ENCODE measurements around the gene MINDY3.
"Not testable (repeated sequence)": the region's sequence is repeated elsewhere in the genome, so short reads cannot be mapped to it uniquely, and the experiment has no call there.

MINDY3 gene

DNA sequence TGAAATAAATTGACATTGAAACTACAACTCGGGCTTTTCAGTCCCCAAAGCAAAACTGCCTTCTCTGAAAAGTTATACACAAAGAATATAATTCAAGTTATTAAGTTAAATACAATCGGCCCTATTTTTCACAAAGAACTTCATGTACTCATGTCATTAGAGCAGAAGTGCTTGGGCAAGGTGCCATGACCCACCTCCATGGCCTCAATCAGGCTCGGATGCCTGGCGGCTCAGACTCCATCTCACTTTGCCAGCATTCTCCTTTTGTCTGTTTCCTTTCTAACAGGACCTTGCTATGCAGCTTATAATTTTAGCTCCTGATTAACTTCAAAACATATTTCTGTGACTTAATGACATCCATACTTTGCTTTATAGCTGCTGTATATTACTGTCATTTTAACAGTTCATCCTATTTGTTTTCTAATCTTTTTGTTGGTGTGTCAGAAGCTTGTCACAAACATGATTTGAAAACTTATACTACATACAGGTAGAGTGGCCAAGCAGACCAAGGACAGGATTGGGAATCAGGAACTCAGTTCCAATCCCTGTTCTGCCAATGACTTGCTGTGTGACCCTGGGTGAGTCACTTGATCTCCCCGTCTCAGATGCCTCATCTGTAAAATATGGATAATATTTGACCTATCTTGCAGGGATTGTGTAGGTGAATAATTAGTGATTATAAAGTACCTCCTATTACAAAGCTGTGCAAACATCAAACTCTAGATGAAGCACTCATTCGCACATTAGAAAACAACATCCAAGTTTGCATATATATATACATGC is 79.8 kb downstream of the MINDY3 start:
- H3K4me1 ChIP-seq (ENCODE audit: insufficient read depth, low read length): no peaks in the 10 kb centered on the region
- peaks cover 28% of the 10 kb centered on the region for H3K36me3 ChIP-seq (ENCODE audit: insufficient read depth, low read length)
- no peak overlapping the region for H3K4me3 ChIP-seq (ENCODE audit: low read length)
- no peaks in the 10 kb centered on the region for H3K27me3 ChIP-seq (ENCODE audit: insufficient read depth, low read length)
- H3K9me3 ChIP-seq (ENCODE audit: low read length): no peaks in the 10 kb centered on the region
- no peak overlapping the region for H2AFZ ChIP-seq (ENCODE audit: low read depth, low read length)

DNA sequence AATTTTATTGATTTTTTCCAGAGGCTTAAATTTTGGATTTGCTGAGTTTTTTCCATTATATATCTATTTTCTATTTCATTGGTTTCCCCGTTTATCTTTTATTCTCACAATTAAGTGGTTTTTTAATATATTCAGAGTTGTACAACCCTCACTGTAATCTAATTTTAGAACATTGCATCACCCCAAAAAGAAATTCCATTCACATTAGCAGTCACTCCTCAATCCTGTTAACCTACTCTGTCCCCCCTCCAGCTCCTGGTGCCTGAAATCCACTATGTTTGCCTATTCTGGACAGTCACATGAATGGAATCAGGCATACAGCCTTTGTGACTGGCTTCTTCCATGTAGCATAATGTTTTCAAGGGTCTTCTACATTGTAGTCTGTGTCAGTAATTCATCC is 84.8 kb downstream of the MINDY3 start:
- Histone ChIP-seq H3K4me3 (ENCODE audit: low read length) (no peak overlapping the region), H3K36me3 (ENCODE audit: insufficient read depth, low read length) (peaks cover 16% of the 10 kb centered on the region), H2AFZ (ENCODE audit: low read depth, low read length) (no peak overlapping the region), H3K4me1 (ENCODE audit: insufficient read depth, low read length) (no peaks in the 10 kb centered on the region), H3K27me3 (ENCODE audit: insufficient read depth, low read length) (no peaks in the 10 kb centered on the region), H3K9me3 (ENCODE audit: low read length) (no peaks in the 10 kb centered on the region)

DNA sequence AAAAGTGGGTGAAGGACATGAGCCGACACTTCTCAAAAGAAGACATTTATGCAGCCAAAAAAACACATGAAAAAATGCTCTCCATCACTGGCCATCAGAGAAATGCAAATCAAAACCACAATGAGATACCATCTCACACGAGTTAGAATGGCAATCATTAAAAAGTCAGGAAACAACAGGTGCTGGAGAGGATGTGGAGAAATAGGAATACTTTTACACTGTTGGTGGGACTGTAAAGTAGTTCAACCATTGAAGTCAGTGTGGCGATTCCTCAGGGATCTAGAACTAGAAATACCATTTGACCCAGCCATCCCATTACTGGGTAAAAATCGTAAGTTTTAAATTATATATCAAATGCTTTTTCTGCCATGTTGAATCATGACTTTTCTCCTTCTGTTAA is 85.8 kb downstream of the MINDY3 start:
- peaks cover 13% of the 10 kb centered on the region for H3K36me3 ChIP-seq (ENCODE audit: insufficient read depth, low read length)
- not testable (repeated sequence) for H3K9me3 ChIP-seq (ENCODE audit: low read length); H3K4me3 ChIP-seq (ENCODE audit: low read length); H3K27me3 ChIP-seq (ENCODE audit: insufficient read depth, low read length); H3K4me1 ChIP-seq (ENCODE audit: insufficient read depth, low read length); H2AFZ ChIP-seq (ENCODE audit: low read depth, low read length)

DNA sequence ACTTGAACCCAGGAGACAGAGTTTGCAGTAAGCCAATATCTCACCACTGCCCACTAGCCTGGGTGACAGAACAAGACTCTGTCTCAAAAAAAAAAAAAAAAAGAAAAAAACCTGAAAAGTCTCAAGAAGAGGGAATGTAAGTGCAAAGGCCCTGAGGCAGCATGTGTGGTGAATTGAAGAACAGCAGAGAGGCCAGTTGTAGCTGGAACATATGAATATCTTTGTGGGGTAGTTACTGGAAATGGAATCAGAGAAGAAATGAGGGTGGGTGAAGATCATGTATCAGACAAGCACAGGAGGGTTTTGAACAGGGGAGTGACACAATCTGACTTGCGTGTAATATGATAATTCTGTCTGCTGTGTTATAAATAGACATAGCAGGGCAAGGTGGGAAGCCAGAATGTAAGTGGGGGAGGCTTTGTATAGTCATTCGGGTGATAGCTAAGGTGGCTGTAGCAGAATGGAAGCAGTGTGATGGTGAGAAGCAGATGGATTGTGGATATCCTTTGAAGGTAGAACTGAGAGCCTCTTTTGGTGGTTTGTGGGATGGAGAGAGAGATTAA is 95.3 kb downstream of the MINDY3 start:
- no peaks in the 10 kb centered on the region for H3K27me3 ChIP-seq (ENCODE audit: insufficient read depth, low read length)
- no peaks in the 10 kb centered on the region for H3K4me1 ChIP-seq (ENCODE audit: insufficient read depth, low read length)
- H3K36me3 ChIP-seq (ENCODE audit: insufficient read depth, low read length): no peaks in the 10 kb centered on the region
- H2AFZ ChIP-seq (ENCODE audit: low read depth, low read length): no peak overlapping the region
- no peak overlapping the region for H3K4me3 ChIP-seq (ENCODE audit: low read length)
- H3K9me3 ChIP-seq (ENCODE audit: low read length): no peaks in the 10 kb centered on the region

DNA sequence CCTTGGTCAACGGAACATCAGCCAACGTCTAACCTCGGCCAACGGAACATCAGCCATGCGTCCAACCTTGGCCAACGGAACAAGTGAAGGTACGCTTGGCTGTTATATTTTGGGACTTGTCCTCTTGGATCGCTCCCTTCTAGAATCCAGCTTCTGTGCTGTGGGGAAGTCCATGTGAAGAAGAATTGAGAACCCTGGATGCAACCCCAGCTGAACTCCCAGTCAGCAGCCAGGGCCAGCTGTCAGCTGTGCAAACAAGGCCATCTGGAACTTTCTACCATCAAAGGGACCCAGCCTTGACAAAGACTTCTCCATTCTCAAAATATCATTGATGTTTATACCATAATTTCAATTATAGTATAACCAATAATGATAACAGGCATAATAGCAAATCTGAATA is 97.3 kb downstream of the MINDY3 start:
- no peak overlapping the region for H2AFZ ChIP-seq (ENCODE audit: low read depth, low read length)
- H3K36me3 ChIP-seq (ENCODE audit: insufficient read depth, low read length): no peaks in the 10 kb centered on the region
- no peaks in the 10 kb centered on the region for H3K4me1 ChIP-seq (ENCODE audit: insufficient read depth, low read length)
- H3K4me3 ChIP-seq (ENCODE audit: low read length): no peak overlapping the region
- no peaks in the 10 kb centered on the region for H3K27me3 ChIP-seq (ENCODE audit: insufficient read depth, low read length)
- H3K9me3 ChIP-seq (ENCODE audit: low read length): no peaks in the 10 kb centered on the region

DNA sequence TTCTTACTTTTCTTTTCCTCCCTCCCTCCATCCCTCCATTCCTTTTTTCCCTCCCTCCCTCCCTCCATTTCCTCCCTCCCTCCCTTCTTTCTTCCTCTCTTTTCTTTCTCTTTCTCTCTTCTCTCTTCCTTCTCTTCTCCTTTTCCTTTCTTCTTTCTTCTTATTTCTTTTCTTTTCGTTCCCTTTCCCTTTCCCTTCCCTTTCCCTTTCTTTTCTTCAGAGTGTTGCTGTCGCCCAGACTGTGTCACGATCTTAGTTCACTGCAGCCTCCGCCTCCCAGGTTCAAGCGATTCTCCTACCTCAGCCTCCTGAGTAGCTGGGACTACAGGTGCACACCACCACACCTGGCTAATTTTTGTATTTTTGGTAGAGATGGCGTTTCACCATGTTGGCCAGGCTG is 98.1 kb downstream of the MINDY3 start:
- not testable (repeated sequence) for H2AFZ ChIP-seq (ENCODE audit: low read depth, low read length)

DNA sequence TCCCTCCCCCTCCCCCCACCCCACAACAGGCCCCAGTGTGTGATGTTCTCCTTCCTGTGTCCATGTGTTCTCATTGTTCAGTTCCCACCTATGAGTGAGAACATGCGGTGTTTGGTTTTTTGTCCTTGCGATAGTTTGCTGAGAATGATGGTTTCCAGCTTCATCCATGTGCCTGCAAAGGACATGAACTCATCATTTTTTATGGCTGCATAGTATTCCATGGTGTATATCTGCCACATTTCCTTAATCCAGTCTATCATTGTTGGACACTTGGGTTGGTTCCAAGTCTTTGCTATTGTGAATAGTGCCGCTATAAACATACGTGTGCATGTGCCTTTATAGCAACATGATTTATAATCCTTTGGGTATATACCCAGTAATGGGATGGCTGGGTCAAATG is 99.1 kb downstream of the MINDY3 start:
- H3K36me3 ChIP-seq (ENCODE audit: insufficient read depth, low read length); H3K9me3 ChIP-seq (ENCODE audit: low read length); H3K27me3 ChIP-seq (ENCODE audit: insufficient read depth, low read length); H3K4me3 ChIP-seq (ENCODE audit: low read length); H2AFZ ChIP-seq (ENCODE audit: low read depth, low read length); H3K4me1 ChIP-seq (ENCODE audit: insufficient read depth, low read length): not testable (repeated sequence)

More for the DNA sequence above, 98.1 kb downstream of the MINDY3 start:
- H3K4me3 ChIP-seq (ENCODE audit: low read length); H3K4me1 ChIP-seq (ENCODE audit: insufficient read depth, low read length); H3K9me3 ChIP-seq (ENCODE audit: low read length); H3K36me3 ChIP-seq (ENCODE audit: insufficient read depth, low read length); H3K27me3 ChIP-seq (ENCODE audit: insufficient read depth, low read length): not testable (repeated sequence)

DNA sequence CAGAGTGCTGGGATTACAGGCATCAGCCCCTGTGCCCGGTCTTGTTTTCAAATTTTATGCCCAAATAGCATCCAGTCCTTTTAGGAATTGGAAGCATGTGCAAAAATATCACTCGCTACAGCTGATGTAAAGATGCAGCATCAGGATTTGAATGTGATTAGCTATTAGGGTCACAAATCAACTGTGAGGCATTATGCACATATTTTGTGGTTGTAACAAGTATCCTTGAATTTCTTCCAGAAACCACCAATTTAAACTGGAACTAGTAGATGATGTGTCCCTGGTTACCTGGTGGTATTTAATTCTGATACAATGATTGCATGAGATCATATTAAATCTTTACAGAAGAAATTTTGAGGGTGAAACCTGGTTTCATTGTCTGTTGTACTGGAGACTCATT is 99.6 kb downstream of the MINDY3 start:
- H3K27me3 ChIP-seq (ENCODE audit: insufficient read depth, low read length): no peaks in the 10 kb centered on the region
- H3K4me1 ChIP-seq (ENCODE audit: insufficient read depth, low read length): no peaks in the 10 kb centered on the region
- H3K4me3 ChIP-seq (ENCODE audit: low read length): no peak overlapping the region

DNA sequence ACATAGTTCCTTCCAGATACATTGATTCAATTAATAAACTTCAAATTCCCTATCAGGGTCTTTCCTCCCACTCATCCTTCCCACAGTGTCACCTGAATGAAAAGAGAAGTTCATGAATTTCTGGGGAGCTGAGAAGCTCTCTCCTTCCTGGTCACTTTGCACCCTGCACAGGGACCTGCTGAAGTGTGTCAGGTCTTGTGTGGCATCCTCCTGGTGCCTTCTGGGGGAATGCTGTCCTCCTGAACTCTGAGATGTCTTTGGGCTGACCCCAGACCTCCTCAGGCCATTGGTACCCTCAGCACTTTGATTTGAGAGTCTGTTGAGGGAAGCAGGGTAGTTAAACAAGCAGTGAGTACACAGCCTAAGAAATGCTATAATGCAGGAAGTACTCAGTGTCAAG is 101.0 kb downstream of the MINDY3 start:
- H3K36me3 ChIP-seq (ENCODE audit: insufficient read depth, low read length): no peaks in the 10 kb centered on the region
- H2AFZ ChIP-seq (ENCODE audit: low read depth, low read length): no peak overlapping the region
- no peaks in the 10 kb centered on the region for H3K4me1 ChIP-seq (ENCODE audit: insufficient read depth, low read length)
- H3K4me3 ChIP-seq (ENCODE audit: low read length): no peak overlapping the region
- H3K27me3 ChIP-seq (ENCODE audit: insufficient read depth, low read length): no peaks in the 10 kb centered on the region
- H3K9me3 ChIP-seq (ENCODE audit: low read length): no peaks in the 10 kb centered on the region

More for the DNA sequence above, 99.6 kb downstream of the MINDY3 start:
- H2AFZ ChIP-seq (ENCODE audit: low read depth, low read length): no peak overlapping the region
- H3K36me3 ChIP-seq (ENCODE audit: insufficient read depth, low read length): no peaks in the 10 kb centered on the region
- no peaks in the 10 kb centered on the region for H3K9me3 ChIP-seq (ENCODE audit: low read length)

DNA sequence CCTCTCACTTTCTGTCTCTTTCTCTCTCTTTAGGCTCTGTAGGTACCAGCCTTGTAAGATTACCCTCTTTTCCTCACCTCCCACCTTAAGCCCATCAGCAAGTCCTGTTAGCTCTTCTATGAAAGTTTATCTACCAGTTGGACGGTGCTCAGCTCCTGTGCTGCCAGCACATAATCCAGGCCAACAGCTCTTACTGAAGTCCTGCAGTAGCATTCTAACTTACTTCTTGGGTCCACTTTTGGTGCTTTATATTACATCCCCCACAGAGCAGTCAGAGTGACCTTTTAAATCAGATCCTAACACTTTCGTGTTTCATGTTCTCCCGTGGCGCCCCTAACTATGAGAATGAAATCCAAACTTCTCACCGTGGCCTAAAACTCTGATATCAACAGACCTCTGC is 101.7 kb downstream of the MINDY3 start:
- H3K9me3 ChIP-seq (ENCODE audit: low read length): no peaks in the 10 kb centered on the region
- no peaks in the 10 kb centered on the region for H3K27me3 ChIP-seq (ENCODE audit: insufficient read depth, low read length)
- H2AFZ ChIP-seq (ENCODE audit: low read depth, low read length): no peak overlapping the region
- no peaks in the 10 kb centered on the region for H3K36me3 ChIP-seq (ENCODE audit: insufficient read depth, low read length)
- H3K4me1 ChIP-seq (ENCODE audit: insufficient read depth, low read length): no peaks in the 10 kb centered on the region
- H3K4me3 ChIP-seq (ENCODE audit: low read length): no peak overlapping the region

DNA sequence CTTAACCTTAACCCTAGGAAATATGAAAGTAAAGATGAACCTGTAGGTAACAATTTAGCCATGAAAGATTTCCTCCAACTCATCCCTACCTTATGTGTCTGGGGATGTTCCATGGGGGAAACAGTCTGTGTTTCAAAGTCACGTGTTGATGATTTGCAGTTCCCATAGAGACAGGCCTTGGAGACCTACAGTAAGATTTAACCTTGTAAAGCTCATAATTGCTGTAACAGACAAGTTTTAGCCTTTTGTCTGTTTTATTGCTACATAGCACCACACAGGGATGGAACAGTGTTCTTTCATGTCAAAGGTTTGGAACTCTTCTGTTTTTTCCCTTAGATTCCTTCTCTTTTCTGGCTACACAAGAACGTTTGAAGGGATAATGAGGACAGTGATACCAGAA is 105.4 kb downstream of the MINDY3 start:
- Histone ChIP-seq H2AFZ (ENCODE audit: low read depth, low read length) (no peak overlapping the region), H3K9me3 (ENCODE audit: low read length) (no peaks in the 10 kb centered on the region), H3K4me3 (ENCODE audit: low read length) (no peak overlapping the region), H3K36me3 (ENCODE audit: insufficient read depth, low read length) (no peaks in the 10 kb centered on the region), H3K27me3 (ENCODE audit: insufficient read depth, low read length) (no peaks in the 10 kb centered on the region), H3K4me1 (ENCODE audit: insufficient read depth, low read length) (no peaks in the 10 kb centered on the region)

DNA sequence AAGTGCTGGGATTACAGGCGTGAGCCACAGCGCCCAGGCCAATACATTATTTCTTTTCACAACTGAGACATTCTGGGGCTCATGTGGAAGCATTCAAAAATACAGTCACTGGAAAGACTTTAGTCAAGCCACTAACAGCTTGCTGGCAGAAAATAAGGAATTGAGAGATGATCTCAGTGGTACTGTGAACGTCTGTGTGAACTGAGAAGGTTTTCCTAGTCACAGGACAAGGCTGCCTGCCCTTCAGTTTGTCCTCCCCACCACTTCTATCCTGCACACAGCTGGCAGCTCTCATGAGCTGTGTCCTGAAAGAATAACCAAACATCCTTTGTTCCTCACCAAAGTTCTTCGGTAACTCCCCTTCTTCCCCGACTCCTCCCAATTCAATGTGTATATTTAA is 109.3 kb downstream of the MINDY3 start:
- no peaks in the 10 kb centered on the region for H3K36me3 ChIP-seq (ENCODE audit: insufficient read depth, low read length)
- H3K4me3 ChIP-seq (ENCODE audit: low read length): no peak overlapping the region

DNA sequence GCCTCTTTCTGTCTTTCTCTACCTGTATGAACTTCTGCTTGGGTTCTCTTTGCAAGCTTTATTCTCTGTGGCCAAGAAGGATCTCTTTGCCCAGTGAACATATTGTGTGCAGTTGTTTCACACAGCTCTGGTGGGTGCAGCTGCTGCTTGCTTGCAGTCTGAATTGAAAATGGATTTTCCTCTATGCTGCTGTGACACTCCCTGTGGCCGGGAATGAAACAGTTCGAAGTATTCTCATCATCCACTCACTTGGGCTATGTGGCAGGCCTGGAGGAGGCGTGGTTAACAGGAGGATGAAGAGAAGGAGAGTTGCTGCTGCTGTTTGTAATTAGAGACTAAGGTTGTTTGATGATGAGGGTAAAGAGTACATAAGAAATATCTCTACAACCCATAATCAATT is 112.2 kb downstream of the MINDY3 start:
- H3K4me3 ChIP-seq (ENCODE audit: low read length): no peak overlapping the region
- no peaks in the 10 kb centered on the region for H3K36me3 ChIP-seq (ENCODE audit: insufficient read depth, low read length)
- H3K27me3 ChIP-seq (ENCODE audit: insufficient read depth, low read length): no peaks in the 10 kb centered on the region
- no peak overlapping the region for H2AFZ ChIP-seq (ENCODE audit: low read depth, low read length)
- H3K4me1 ChIP-seq (ENCODE audit: insufficient read depth, low read length): no peaks in the 10 kb centered on the region
- no peaks in the 10 kb centered on the region for H3K9me3 ChIP-seq (ENCODE audit: low read length)

More for the DNA sequence above, 109.3 kb downstream of the MINDY3 start:
- Histone ChIP-seq H3K4me1 (ENCODE audit: insufficient read depth, low read length) (no peaks in the 10 kb centered on the region), H3K27me3 (ENCODE audit: insufficient read depth, low read length) (no peaks in the 10 kb centered on the region), H2AFZ (ENCODE audit: low read depth, low read length) (no peak overlapping the region), H3K9me3 (ENCODE audit: low read length) (no peaks in the 10 kb centered on the region)

DNA sequence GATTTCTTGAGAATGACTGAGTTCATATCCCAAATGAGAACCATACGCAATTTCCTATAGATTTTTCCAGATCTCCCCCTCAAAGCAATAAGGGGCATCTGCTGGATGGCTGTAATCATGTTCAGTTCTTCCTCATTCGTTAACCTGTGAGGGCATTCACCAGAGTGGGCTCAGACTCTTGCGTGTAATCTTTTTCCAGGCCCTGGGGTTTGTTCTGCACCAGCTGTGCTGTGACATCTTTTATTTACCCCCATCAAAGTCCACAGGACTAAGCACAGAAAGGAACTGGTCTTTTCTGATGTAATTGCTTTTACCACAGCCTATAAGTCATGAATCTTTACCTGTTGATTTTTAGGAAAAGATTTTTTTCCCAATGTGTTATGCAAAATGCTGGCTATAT is 112.7 kb downstream of the MINDY3 start:
- Histone ChIP-seq H3K36me3 (ENCODE audit: insufficient read depth, low read length) (no peaks in the 10 kb centered on the region), H3K9me3 (ENCODE audit: low read length) (no peaks in the 10 kb centered on the region), H2AFZ (ENCODE audit: low read depth, low read length) (no peak overlapping the region), H3K27me3 (ENCODE audit: insufficient read depth, low read length) (no peaks in the 10 kb centered on the region), H3K4me3 (ENCODE audit: low read length) (no peak overlapping the region), H3K4me1 (ENCODE audit: insufficient read depth, low read length) (no peaks in the 10 kb centered on the region)
